HG02870 (cell line): Measurements from ENCODE around the gene STXBP6.
A peak's percentile ranks its signal among the peaks of the same experiment; 100 is the strongest.

ENCODE experiments used
- ATAC-seq: cut with Tn5 transposase; IDR thresholded peaks from one replicate; pipeline ENCODE4 v1.9.1; 2021; ENCODE audit warnings: mild to moderate bottlenecking, moderate library complexity; ENCODE audit not compliant: unreplicated experiment

The STXBP6 gene

DNA sequence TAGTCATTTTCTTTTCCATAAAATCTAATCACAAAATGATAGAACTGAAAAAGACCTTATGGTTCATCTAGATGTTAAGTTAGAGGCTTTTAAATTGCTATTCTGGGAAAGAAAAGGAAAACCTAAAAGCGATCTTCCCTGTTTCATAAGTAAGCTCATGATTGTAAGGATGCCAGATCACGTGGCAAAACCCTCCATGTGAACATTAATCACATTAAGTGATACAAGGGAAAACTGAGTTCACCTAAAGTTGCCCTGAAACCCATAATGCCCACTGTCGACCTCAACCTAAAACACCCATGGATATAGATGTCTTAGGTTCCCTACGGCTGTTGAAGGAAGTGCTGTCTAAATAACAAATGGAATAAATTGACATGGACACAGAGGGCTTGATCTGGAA, 3.0 kb upstream of the STXBP6 start:
- no peak for ATAC-seq

- no peak for ATAC-seq
Observed at GRCh38 chr14:25052385-25052784, 2.4 kb upstream of the STXBP6 start.

DNA sequence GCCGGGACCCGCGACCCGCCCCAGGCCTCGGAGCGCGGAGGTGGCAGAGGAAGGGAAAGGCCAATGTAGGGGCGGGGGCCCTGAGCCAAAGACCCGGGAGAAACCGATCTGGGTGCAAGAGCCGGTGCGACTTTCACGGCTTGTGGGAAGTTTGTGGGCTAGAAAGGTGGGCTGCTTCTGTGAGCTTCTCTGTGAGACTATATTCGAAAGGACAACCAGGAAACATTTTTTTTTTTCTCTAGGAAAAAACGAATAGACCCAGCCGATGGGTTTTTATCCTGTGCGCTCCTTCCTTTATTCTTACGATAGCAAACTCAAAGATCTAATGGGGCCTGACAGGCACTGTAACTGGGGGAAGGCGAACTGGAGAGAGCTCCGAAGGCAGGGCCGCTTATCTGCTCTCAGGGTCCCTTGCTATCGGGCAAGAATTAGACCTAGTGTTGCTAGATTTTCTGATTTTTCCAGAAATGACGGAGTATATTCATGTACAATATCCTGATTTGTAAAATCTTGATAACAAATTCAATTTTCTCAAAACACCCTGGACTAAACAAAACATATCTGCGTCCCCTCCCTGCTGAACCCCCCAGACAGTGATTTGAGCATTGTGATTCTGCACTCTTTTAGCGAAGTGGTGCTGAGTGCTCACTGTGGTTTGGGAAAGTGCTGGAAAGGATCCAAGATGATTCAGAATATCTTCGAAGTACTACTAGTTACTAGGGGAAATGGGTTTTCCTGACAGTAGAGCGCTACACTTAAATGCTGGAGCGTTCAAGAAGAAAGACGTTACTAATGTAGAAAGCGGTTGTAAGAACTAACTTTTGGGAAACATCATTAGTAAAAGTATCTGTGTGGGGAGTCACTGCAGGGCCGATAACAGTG, 563 bp upstream of the STXBP6 start:
- no peak for ATAC-seq

DNA sequence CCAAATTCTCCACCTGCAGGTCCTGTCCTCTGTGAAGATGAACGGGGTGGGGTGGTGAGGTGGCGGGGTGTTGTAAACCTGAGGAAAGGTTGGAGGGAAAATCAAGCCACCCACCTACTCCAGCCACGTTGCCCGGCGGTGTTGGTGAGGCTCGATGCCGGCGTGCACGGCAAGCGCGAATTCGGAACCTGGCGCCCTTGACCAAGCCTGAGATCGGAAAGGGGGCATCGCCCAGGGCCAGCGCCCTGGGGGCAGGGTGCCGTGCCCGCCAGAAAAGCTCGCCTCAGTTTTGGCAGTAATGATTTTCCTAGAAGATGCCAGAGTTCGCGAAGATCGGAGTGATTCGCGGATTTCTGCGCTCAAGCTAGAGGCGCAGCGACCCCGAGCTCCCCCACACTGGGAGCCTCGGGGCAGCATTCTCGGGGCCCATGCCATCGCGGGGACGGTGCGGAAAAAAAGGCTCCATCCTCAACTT, 817 bp downstream of the STXBP6 start:
- no peak for ATAC-seq

GRCh38 chr14:25048170-25049016, 1.6 kb downstream of the STXBP6 start:
- no peak for ATAC-seq

- no peak for ATAC-seq
Observed at GRCh38 chr14:25046301-25046943, 3.5 kb downstream of the STXBP6 start.

DNA sequence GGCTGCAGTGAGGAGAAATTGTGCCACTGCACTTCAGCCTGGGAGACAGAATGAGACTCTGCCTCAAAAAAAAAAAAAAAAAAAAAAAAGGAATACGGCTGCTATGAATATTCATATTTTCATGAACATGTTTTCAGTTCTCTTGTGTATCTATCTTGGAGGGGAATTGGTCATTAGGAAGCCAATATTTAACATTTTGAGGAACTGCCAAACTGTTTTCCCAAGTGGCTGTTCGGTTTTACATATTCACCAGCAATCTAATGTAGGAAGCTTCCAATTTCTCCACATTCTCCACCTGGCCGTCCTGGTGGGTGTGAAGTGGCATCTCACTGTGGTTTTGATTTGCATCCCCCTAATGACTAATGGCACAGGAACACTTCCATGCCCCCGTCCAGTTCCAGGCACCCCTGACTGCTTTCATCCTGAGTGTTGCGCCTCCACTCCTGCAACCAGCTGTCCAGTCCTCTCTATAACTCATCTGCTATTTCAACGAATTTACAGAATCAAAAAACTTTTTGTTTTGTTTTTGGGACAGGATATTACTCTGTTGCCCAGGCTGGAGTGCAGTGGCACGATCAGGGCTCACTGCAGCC, 5.7 kb downstream of the STXBP6 start:
- no peak for ATAC-seq

- no peak for ATAC-seq
Observed at GRCh38 chr14:25042362-25043299, 7.3 kb downstream of the STXBP6 start.

GRCh38 chr14:25041898-25042297, 8.0 kb downstream of the STXBP6 start:
- no peak for ATAC-seq

DNA sequence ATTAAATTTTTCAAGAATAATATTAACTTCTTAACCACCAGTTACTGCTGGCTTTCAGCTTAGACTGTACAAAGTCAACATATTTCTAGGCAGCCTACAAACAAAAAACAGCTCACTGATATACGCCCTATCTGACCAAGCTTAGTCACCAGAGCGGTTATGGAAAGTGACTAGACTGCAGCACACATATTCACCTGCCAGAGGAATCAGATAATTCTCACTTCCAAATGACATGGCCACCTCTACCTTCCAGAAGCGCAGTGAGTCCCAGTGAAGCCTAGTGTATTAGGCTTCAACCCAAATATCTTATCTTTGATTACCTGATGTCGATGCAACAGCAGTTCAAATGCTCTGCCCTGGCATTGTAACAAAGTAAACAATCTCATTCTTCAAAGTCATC, 8.5 kb downstream of the STXBP6 start:
- no peak for ATAC-seq

DNA sequence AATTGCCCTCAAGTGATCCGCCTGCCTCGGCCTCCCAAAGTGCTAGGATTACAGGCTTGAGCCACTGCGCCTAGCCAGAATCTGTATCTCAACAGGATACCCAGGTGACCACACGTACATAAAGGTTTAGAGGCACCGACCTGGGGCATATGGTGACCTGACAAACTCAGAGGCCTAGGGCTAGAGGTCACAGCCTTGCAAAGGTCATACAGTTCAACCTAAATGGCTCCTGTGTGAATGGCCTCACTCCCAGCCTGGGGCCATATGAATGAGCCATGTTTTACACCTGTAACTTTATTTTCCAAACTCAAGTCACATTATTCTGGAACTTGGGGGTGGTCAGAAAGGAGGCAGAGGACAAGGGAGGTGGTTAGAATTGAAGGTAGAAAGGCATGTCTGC, 10.0 kb downstream of the STXBP6 start:
- ATAC-seq = no peak

- no peak for ATAC-seq
Observed at GRCh38 chr14:25038044-25038668, 11.8 kb downstream of the STXBP6 start.

DNA sequence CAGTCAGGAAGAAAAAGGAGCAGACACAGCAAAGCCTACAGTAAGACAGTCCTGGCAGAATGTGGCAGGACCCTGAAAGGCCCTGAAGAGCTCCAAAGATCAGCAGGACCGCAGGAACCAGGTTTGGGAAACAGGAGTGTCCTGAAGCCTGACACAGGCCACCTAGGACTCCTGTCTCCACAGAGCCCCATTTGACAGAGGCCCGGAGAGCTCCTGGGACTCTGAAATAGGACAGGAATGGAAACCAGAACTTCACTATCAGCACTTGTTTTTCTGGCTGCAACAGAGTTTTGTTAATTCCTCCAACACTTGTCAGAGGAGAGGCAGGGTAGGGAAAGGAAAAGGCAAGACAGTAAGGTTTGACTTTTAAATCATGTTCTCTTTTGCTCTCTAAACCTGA, 12.9 kb downstream of the STXBP6 start:
- ATAC-seq = no peak

- ATAC-seq = no peak
Observed at GRCh38 chr14:25034803-25035681, 14.9 kb downstream of the STXBP6 start.

DNA sequence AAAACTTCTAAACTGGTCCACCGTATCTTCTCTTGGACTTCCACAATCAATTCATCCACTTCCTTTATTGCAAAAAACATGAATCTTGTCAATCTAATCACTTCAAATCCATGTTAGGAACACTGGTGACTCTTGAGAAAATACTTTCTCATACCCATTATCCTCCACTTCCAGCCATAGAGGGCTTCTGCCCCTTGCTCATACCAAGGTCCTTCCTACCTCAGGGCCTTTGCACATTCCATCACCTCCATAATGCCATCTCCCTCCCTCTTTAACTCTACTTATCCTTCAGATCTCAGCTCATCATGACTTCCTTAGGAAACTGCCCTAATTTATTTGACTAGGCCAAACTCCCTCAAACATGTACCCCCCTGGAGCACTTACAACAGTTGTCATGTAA, 16.6 kb downstream of the STXBP6 start:
- no peak for ATAC-seq

DNA sequence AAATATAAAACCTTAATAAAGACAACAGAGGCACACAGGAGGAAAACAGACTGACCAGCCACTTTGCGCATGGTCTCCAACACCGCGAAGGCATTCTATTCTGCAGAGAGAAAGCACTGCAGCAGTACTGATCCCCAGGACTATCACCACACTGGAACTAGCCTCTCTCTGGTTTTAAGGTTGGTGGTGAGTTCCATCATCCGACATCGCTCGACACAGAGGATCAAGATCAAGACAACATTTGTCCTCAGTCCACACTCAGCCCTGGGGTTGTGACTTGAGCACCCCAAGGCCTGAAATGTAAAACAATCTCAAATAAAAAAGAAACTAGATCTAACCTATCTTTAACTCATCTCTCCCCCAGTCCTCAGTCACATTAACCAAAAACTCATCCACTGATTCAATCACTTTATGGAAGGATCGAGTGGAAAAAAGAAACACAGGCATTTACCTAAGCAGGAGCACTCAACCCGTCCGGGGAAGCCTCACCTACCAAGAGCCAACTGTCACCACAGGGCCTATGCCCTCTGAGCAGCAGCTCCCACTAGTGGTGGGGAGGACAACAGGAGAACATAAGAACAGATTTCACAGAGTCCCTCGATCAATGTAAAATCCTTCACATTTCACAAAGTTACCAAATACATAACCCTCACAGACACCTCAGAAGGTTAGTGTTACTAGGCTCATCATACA, 17.7 kb downstream of the STXBP6 start:
- peak; percentile 50 for ATAC-seq

GRCh38 chr14:25026476-25027137, 23.3 kb downstream of the STXBP6 start:
- peak; percentile 77 for ATAC-seq
